ENCODE data around the gene ETV1.
A peak's percentile ranks its signal among the peaks of the same experiment; 100 is the strongest.

ETV1 gene

GRCh38 chr7:13989126-13989948 is at the start of gene ETV1:
TSS of gene ETV1 (minus strand) at chr7:13989666. CDS start at chr7:13989052, 614 bp downstream.
- DNase-seq = peak; percentile 70 to 82
- Histone ChIP-seq H3K36me3 (no peaks in the 10 kb centered on the region), H3K27ac (peak within 1 kb of the TSS; percentile 73 to 86), H3K9me3 (no peaks in the 10 kb centered on the region), H3K4me3 (peak within 1 kb of the TSS; percentile 70 to 71), H3K27me3 (no peaks in the 10 kb centered on the region), H3K4me1 (peaks cover 0 to 32% (median 5%) of the 10 kb centered on the region in 4 donors)
- intact Hi-C loops (cut with DNase I; ENCODE audit: low total_unique reads) = no loop called here
- peak in 1 of 2 experiments; percentile 30 for TF ChIP-seq CTCF (IDR thresholded peaks at IDR 0.05)

GRCh38 chr7:14024406-14024805 is 34.9 kb upstream of the ETV1 start:
- Histone ChIP-seq H3K4me1 (no peaks in the 10 kb centered on the region), H3K4me3 (no peak overlapping the region), H3K27me3 (no peaks in the 10 kb centered on the region), H3K36me3 (no peaks in the 10 kb centered on the region), H3K27ac (no peak overlapping the region), H3K9me3 (no peaks in the 10 kb centered on the region)
- no peak for TF ChIP-seq CTCF (IDR thresholded peaks at IDR 0.05)
- intact Hi-C loops (cut with DNase I; ENCODE audit: low total_unique reads) = no loop called here
- no peak for DNase-seq

- H3K27me3 ChIP-seq = no peaks in the 10 kb centered on the region
- no peaks in the 10 kb centered on the region for H3K9me3 ChIP-seq
- intact Hi-C loops (cut with DNase I; ENCODE audit: low total_unique reads) = no loop called here
- H3K27ac ChIP-seq = no peak overlapping the region
- H3K4me3 ChIP-seq = no peak overlapping the region
- no peak for TF ChIP-seq CTCF (IDR thresholded peaks at IDR 0.05)
- no peak for DNase-seq
- H3K36me3 ChIP-seq = no peaks in the 10 kb centered on the region
- no peaks in the 10 kb centered on the region for H3K4me1 ChIP-seq
These were observed 34.4 kb upstream of the ETV1 start for GRCh38 chr7:14023838-14024237.

GRCh38 chr7:14023342-14023741 is 33.9 kb upstream of the ETV1 start:
- H3K27me3 ChIP-seq = no peaks in the 10 kb centered on the region
- H3K27ac ChIP-seq = no peak overlapping the region
- H3K36me3 ChIP-seq = no peaks in the 10 kb centered on the region
- H3K9me3 ChIP-seq = no peaks in the 10 kb centered on the region
- no peak overlapping the region for H3K4me3 ChIP-seq
- H3K4me1 ChIP-seq = no peaks in the 10 kb centered on the region
- TF ChIP-seq CTCF (IDR thresholded peaks at IDR 0.05) = no peak
- intact Hi-C loops (cut with DNase I; ENCODE audit: low total_unique reads) = no loop called here
- DNase-seq = no peak

GRCh38 chr7:14021069-14021468 is 31.6 kb upstream of the ETV1 start:
- TF ChIP-seq CTCF (IDR thresholded peaks at IDR 0.05) = no peak
- no peak overlapping the region for H3K4me3 ChIP-seq
- H3K36me3 ChIP-seq = no peaks in the 10 kb centered on the region
- intact Hi-C loops (cut with DNase I; ENCODE audit: low total_unique reads) = no loop called here
- no peak for DNase-seq
- H3K27me3 ChIP-seq = no peaks in the 10 kb centered on the region
- H3K4me1 ChIP-seq = no peaks in the 10 kb centered on the region
- H3K9me3 ChIP-seq = no peaks in the 10 kb centered on the region
- H3K27ac ChIP-seq = no peak overlapping the region
